H9 (cell line): ENCODE data around the gene CAPN8. TPM values are rescaled to one million over a fixed set of nuclear protein-coding genes. Genes with fewer than 3 reads are reported as not detected.

Source experiments
- DNase-seq: peaks from one replicate; pipeline ENCODE4 v3.0.0-alpha.2; 2017
- H2AFZ ChIP-seq: one replicate; pipeline ENCODE4 v1.6.1; 2013; ENCODE audit warnings: mild to moderate bottlenecking, low read length, control low read depth, moderate library complexity
- H2AK5ac ChIP-seq: 2 replicates; pipeline ENCODE4 v1.6.1; 2013; ENCODE audit warnings: low read length, control low read depth, mixed read lengths; ENCODE audit not compliant: insufficient read length
- H2BK120ac ChIP-seq: one replicate; pipeline ENCODE4 v1.6.1; 2013; ENCODE audit warnings: low read depth, mild to moderate bottlenecking, low read length, control low read depth, inconsistent platforms; ENCODE audit not compliant: poor library complexity, severe bottlenecking
- H2BK12ac ChIP-seq: 2 replicates; pipeline ENCODE4 v1.6.1; 2013; ENCODE audit warnings: low read length, control low read depth, mixed read lengths, low read depth; ENCODE audit not compliant: insufficient read length
- H2BK15ac ChIP-seq: 2 replicates; pipeline ENCODE4 v1.6.1; 2013; ENCODE audit warnings: low read depth, low read length, control low read depth
- H2BK20ac ChIP-seq: one replicate; pipeline ENCODE4 v1.6.1; 2013; ENCODE audit warnings: low read depth, mild to moderate bottlenecking, low read length, control low read depth, inconsistent platforms; ENCODE audit not compliant: poor library complexity, severe bottlenecking
- H2BK5ac ChIP-seq: 2 replicates; pipeline ENCODE4 v1.6.1; 2013; ENCODE audit warnings: low read length, control low read depth, mixed read lengths; ENCODE audit not compliant: insufficient read length
- H3K14ac ChIP-seq: 2 replicates; pipeline ENCODE4 v1.6.1; 2013; ENCODE audit warnings: low read length, control low read depth; ENCODE audit not compliant: insufficient read depth
- H3K18ac ChIP-seq: 2 replicates; pipeline ENCODE4 v1.6.1; 2013; ENCODE audit warnings: low read depth, mild to moderate bottlenecking, mixed read lengths, low read length, control low read depth; ENCODE audit not compliant: insufficient read length
- H3K23ac ChIP-seq: 2 replicates; pipeline ENCODE4 v1.6.1; 2013; ENCODE audit warnings: low read length, control low read depth, mixed read lengths, low read depth; ENCODE audit not compliant: insufficient read length
- H3K23me2 ChIP-seq: 2 replicates; pipeline ENCODE4 v1.6.1; 2013; ENCODE audit warnings: low read depth, mild to moderate bottlenecking, mixed read lengths, low read length, control low read depth; ENCODE audit not compliant: insufficient read length, poor library complexity, severe bottlenecking
- H3K27ac ChIP-seq: 2 replicates; pipeline ENCODE4 v1.5.1; 2013; ENCODE audit warnings: low read length, control low read depth, mixed read lengths, low read depth; ENCODE audit not compliant: insufficient read length
- H3K27me3 ChIP-seq: 2 replicates; pipeline ENCODE4 v1.6.1; 2013; ENCODE audit warnings: low read length, control low read depth, inconsistent platforms; ENCODE audit not compliant: insufficient read depth
- H3K4ac ChIP-seq: 2 replicates; pipeline ENCODE4 v1.6.1; 2013; ENCODE audit warnings: low read depth, mild to moderate bottlenecking, control low read depth, inconsistent platforms, low read length, moderate library complexity
- H3K4me1 ChIP-seq: 2 replicates; pipeline ENCODE4 v1.6.1; 2013; ENCODE audit warnings: low read length, control low read depth, inconsistent platforms; ENCODE audit not compliant: insufficient read depth
- H3K4me2 ChIP-seq: 2 replicates; pipeline ENCODE4 v1.6.1; 2013; ENCODE audit warnings: low read length, control low read depth, mixed read lengths; ENCODE audit not compliant: insufficient read length, insufficient read depth
- H3K56ac ChIP-seq: 2 replicates; pipeline ENCODE4 v1.6.1; 2013; ENCODE audit warnings: low read depth, mild to moderate bottlenecking, mixed read lengths, low read length, control low read depth; ENCODE audit not compliant: insufficient read length
- H3K79me1 ChIP-seq: 2 replicates; pipeline ENCODE4 v1.6.1; 2013; ENCODE audit warnings: low read depth, mild to moderate bottlenecking, moderate library complexity, low read length, control low read depth, inconsistent platforms; ENCODE audit not compliant: insufficient read depth, poor library complexity, severe bottlenecking
- H3K79me2 ChIP-seq: 2 replicates; pipeline ENCODE4 v1.6.1; 2013; ENCODE audit warnings: low read length, control low read depth, inconsistent platforms; ENCODE audit not compliant: insufficient read depth
- H3K9ac ChIP-seq: 2 replicates; pipeline ENCODE4 v1.6.1; 2013; ENCODE audit warnings: low read length, control low read depth, mixed read lengths; ENCODE audit not compliant: insufficient read length; ENCODE audit errors: extremely low read depth
- H3K9me3 ChIP-seq: one replicate; pipeline ENCODE4 v1.6.1; 2013; ENCODE audit warnings: low read depth, low read length, inconsistent platforms; ENCODE audit not compliant: control insufficient read depth
- H3T11ph ChIP-seq: one replicate; pipeline ENCODE4 v1.6.1; 2013; ENCODE audit warnings: mild to moderate bottlenecking, low read length, control low read depth, inconsistent platforms
- H4K20me1 ChIP-seq: one replicate; pipeline ENCODE4 v1.6.1; 2013; ENCODE audit not compliant: control insufficient read depth, insufficient read length, insufficient read depth
- H4K5ac ChIP-seq: 2 replicates; pipeline ENCODE4 v1.6.1; 2013; ENCODE audit warnings: low read depth, mild to moderate bottlenecking, mixed read lengths, low read length, control low read depth; ENCODE audit not compliant: insufficient read length
- H4K8ac ChIP-seq: replicated peaks from 2 replicates; pipeline ENCODE4 v1.6.1; 2013; ENCODE audit warnings: low read length, control low read depth, mixed read lengths, low read depth; ENCODE audit not compliant: insufficient read length
- H4K91ac ChIP-seq: 2 replicates; pipeline ENCODE4 v1.6.1; 2013; ENCODE audit warnings: low read depth, mild to moderate bottlenecking, moderate library complexity, mixed read lengths, low read length, control low read depth; ENCODE audit not compliant: insufficient read length
- H3K27ac Mint-ChIP-seq, 3 experiments: 2 replicates in 2 of 3; 3 replicates in 1 of 3; pipeline ENCODE4 v1.8.0; 2020 to 2021; ENCODE audit warnings: mixed read lengths in 3 of 3, mild to moderate bottlenecking in 1 of 3, moderate library complexity in 1 of 3
- H3K27me3 Mint-ChIP-seq: 2 replicates; pipeline ENCODE4 v1.8.0; 2021; ENCODE audit warnings: low read depth, mild to moderate bottlenecking, moderate library complexity, mixed read lengths
- H3K36me3 Mint-ChIP-seq, 3 experiments: 2 replicates in 2 of 3; 3 replicates in 1 of 3; pipeline ENCODE4 v1.8.0; 2020 to 2021; ENCODE audit warnings: low read depth in 3 of 3, mixed read lengths in 3 of 3; ENCODE audit not compliant: insufficient read depth in 1 of 3
- H3K4me1 Mint-ChIP-seq, 2 experiments: 2 replicates each; pipeline ENCODE4 v1.8.0; 2020; ENCODE audit warnings: mixed read lengths in 2 of 2
- H3K4me3 Mint-ChIP-seq, 2 experiments: 2 replicates in 1 of 2; 3 replicates in 1 of 2; pipeline ENCODE4 v1.8.0; 2020 to 2021; ENCODE audit warnings: mild to moderate bottlenecking in 2 of 2, mixed read lengths in 2 of 2, moderate library complexity in 1 of 2
- H3K9me3 Mint-ChIP-seq, 2 experiments: 2 replicates in 1 of 2; 3 replicates in 1 of 2; pipeline ENCODE4 v1.8.0; 2020; ENCODE audit warnings: mild to moderate bottlenecking in 2 of 2, mixed read lengths in 2 of 2, moderate library complexity in 1 of 2
- WGBS: extraction: QIAGEN DNeasy Blood & Tissue Kit; methylation state at CpG from one replicate; pipeline ENCODE4 v1.1.7; 2013; ENCODE audit warnings: missing lambda C conversion rate, low lambda C conversion rate, mixed read lengths; ENCODE audit not compliant: insufficient read length; ENCODE audit errors: extremely low coverage; 5-methylcytosine and 5-hydroxymethylcytosine counted together
- total RNA-seq: library from RNA; stranded (reverse); gene quantifications from 2 replicates; pipeline ENCODE4 v1.2.1, GENCODE V29; 2021
- TF ChIP-seq, protein P1 (sequence below): fragments of 200-600 bp; sonication (generic); conservative IDR thresholded peaks from 3 replicates; pipeline ENCODE4 v1.8.0; 2021; ENCODE audit warnings: antibody characterized with exemption, mild to moderate bottlenecking

The CAPN8 gene
- total RNA-seq, 1 experiment from 2014 or later: not detected

DNA sequence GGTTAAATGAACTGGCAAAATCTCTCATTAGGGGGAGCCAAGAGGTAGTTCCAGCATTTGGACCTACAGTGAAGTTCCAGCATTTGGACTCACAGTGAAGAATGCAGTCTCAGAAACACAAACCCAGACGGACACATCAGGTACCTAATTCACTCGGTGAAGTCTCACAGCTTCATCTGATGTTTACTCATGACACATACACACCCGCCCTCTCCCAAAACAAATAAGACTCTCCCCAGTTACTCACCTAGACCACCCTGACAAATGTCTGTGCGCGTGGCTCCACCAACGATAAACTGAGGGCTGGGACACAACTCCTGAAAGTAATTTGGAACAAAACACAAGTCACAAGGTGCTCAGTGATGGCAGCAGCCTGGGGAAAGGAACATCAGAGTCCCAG, 11.4 kb downstream of the CAPN8 start:
- WGBS: no CpG with 5 or more reads among the region's 6 CpGs

More for the DNA sequence above, 11.4 kb downstream of the CAPN8 start:
- Histone ChIP-seq H3K27me3 (no peaks in the 10 kb centered on the region), H3K23me2 (no peaks in the 10 kb centered on the region), H3K4me2 (no peak overlapping the region), H3K79me1 (no peaks in the 10 kb centered on the region), H2BK12ac (no peak overlapping the region), H3K9ac (no peak overlapping the region), H3K56ac (no peak overlapping the region), H3K4ac (no peak overlapping the region), H2BK15ac (no peak overlapping the region), H4K8ac (no peak overlapping the region), H2AFZ (no peak overlapping the region), H3K79me2 (no peaks in the 10 kb centered on the region), H2BK5ac (no peak overlapping the region), H3K9me3 (no peaks in the 10 kb centered on the region), H3K4me1 (no peaks in the 10 kb centered on the region), H3K14ac (no peak overlapping the region), H3K27ac (no peak overlapping the region), H4K91ac (no peak overlapping the region), H3T11ph (no peak overlapping the region), H3K18ac (no peak overlapping the region), H2BK120ac (no peak overlapping the region), H4K20me1 (no peaks in the 10 kb centered on the region), H2BK20ac (no peak overlapping the region), H3K23ac (no peak overlapping the region), H4K5ac (no peak overlapping the region), H2AK5ac (no peak overlapping the region)
- no peak for DNase-seq
- Mint-ChIP-seq H3K36me3 (peaks cover 0 to 3% (median 2%) of the 10 kb centered on the region in 3 experiments; a peak in 1 of 7 replicates), H3K4me3 (no peak overlapping the region), H3K27ac (no peak overlapping the region), H3K27me3 (no peaks in the 10 kb centered on the region), H3K4me1 (peaks cover 20% of the 10 kb centered on the region in 2 experiments), H3K9me3 (no peaks in the 10 kb centered on the region)
- TF ChIP-seq, protein P1, sequence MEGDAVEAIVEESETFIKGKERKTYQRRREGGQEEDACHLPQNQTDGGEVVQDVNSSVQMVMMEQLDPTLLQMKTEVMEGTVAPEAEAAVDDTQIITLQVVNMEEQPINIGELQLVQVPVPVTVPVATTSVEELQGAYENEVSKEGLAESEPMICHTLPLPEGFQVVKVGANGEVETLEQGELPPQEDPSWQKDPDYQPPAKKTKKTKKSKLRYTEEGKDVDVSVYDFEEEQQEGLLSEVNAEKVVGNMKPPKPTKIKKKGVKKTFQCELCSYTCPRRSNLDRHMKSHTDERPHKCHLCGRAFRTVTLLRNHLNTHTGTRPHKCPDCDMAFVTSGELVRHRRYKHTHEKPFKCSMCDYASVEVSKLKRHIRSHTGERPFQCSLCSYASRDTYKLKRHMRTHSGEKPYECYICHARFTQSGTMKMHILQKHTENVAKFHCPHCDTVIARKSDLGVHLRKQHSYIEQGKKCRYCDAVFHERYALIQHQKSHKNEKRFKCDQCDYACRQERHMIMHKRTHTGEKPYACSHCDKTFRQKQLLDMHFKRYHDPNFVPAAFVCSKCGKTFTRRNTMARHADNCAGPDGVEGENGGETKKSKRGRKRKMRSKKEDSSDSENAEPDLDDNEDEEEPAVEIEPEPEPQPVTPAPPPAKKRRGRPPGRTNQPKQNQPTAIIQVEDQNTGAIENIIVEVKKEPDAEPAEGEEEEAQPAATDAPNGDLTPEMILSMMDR: no peak
